ENCODE data around the gene NEK11.
"Not testable (repeated sequence)": the region's sequence is repeated elsewhere in the genome, so short reads cannot be mapped to it uniquely, and the experiment has no call there.

NEK11 gene

DNA sequence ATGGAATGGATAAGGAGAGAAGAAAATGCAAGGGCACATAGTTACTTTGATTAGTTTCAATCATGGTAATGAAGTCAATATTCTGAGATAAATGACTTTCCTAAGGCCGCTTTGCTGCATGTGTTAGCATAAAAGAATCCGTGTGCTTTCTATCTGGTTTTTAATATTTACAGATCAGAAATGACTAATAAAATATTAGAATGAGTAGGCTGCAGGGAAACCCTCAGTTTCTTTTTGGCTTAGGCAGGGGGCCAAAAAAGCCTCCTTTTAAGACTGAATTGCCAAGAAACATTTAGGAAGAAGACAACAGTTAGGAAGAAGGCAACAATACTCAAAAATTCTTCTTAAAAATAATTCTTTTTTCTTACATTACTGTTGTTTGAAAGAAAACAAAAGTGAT lies 11.6 kb downstream of the NEK11 start:
- no peak overlapping the region for H3K27ac ChIP-seq
- TF ChIP-seq, protein P1, sequence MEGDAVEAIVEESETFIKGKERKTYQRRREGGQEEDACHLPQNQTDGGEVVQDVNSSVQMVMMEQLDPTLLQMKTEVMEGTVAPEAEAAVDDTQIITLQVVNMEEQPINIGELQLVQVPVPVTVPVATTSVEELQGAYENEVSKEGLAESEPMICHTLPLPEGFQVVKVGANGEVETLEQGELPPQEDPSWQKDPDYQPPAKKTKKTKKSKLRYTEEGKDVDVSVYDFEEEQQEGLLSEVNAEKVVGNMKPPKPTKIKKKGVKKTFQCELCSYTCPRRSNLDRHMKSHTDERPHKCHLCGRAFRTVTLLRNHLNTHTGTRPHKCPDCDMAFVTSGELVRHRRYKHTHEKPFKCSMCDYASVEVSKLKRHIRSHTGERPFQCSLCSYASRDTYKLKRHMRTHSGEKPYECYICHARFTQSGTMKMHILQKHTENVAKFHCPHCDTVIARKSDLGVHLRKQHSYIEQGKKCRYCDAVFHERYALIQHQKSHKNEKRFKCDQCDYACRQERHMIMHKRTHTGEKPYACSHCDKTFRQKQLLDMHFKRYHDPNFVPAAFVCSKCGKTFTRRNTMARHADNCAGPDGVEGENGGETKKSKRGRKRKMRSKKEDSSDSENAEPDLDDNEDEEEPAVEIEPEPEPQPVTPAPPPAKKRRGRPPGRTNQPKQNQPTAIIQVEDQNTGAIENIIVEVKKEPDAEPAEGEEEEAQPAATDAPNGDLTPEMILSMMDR (conservative IDR thresholded peaks at IDR 0.05) = no peak

DNA sequence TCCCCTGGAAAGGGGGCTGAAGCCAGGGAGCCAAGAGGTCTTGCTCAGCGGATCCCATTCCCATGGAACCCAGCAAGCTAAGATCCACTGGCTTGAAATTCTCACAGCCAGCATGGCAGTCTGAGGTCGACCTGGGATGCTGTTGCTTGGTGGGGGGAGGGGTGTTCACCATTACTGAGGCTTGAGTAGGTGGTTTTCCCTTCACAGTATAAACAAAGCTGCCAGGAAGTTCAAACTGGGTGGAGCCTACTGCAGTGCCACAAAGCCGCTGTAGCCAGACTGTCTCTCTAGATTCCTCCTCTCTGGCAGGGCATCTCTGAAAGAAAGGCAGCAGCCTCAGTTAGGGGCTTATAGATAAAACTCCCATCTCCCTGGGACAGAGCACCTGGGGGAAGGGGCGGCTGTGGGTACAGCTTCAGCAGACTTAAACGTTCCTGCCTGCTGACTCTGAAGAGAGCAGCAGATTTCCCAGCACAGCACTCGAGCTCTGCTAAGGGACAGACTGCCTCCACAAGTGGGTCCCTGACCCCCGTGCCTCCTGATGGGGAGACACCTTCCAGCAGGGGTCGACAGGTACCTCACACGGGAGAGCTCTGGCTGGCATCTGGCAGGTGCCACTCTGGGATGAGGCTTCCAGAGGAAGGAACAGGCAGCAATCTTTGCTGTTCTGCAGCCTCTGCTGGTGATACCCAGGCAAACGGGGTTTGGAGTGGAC lies 15.8 kb downstream of the NEK11 start:
- H3K27ac ChIP-seq = not testable (repeated sequence)

DNA sequence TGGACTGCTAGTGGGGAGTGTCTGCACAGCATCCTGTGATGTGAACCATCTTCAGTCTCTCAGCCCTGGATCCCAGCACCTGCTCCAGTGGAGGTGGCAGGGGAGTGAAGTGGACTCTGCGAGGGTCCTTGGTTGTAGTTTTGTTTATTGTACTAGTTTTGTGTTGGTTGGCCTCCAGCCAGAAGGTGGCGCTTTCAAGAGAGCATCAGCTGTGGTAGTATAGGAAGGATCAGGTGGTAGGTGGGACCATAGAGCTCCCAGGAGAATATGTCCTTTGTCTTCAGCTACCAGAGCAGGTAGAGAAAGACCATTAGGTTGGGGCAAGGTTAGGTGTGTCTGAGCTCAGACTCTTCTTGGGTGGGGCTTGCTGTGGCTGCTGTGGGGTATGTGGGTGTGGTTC lies 20.9 kb downstream of the NEK11 start:
- TF ChIP-seq, protein P1 (conservative IDR thresholded peaks at IDR 0.05) = no peak
- H3K27ac ChIP-seq = no peak overlapping the region

DNA sequence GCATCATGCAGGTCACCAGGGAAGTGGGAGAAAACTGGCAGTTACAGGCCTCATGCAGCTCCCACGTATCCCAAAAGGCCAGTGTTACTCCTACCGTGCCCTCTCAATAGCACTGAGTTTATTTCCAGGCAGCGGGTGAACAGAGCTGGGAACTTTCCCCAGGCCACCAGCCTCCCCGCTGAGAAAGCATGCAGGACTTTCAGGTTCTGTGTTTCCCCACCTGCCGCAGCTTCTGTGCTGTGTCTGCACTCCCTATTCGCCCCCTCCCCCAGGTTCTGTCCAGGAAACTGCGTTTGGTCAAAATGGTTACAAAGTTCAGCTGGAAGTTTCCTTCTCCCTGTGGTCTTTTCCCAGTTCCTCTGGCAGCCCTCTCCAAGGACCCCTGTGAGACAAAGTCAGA lies 21.4 kb downstream of the NEK11 start:
- H3K27ac ChIP-seq = no peak overlapping the region
- TF ChIP-seq, protein P1 (conservative IDR thresholded peaks at IDR 0.05) = no peak

DNA sequence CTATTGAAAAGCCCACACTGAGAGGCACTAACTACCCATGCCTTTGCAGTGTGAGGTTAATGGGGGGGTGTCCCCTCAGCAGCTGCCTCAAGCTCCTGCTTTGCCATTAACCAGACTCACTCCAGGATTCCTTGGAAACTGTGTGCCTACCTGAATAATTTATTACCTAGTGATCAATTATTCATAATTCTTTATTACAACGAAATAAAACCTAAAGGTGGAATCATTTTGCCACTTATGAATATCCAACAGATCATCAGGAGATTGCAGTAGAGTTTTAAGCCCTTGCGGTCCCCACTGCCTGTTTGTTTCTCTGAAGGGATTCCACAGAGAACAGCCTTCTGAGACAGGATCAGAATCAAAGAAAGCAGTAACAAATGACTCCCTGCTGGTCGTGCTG lies 23.3 kb downstream of the NEK11 start:
- H3K27ac ChIP-seq = no peak overlapping the region

DNA sequence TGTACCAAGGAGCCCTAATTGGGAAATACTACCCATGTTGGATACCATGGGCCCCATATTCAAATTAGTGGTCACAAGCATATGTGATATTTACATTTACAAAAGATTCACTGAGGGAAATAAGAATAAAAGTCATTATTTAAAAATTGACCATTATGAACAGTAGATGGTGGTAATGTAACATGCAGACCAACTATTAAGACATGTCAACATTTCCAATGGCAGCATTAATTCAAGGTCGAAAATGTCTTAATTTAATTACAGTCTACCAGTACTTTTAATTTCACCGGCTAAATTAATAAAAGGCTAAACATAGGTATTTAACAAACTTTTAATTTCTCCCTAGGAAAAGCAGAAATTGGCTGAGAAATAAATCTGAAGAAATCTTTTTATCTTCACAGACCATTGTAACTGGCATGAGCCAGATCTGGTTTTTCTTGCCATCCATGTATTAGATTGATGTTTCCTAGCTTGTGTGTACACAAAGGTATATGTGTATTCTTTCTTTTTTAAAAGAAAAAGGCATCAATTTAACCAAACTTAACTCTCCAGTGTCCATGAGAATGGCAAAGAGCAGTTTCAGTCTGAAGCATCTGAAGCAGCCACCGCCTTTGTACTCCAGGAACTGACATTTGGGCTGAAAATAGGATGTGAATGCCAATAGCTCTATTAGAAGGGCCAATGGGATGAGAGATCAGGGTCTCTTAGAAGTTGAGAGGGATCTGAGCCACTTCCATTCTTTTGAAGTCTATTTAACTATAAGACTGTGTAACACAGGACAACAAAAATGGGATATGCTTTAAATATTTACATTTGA lies 26.6 kb downstream of the NEK11 start:
- peak overlapping the region; percentile 29; the same call in 1 of the 2 replicates for H3K27ac ChIP-seq
- TF ChIP-seq, protein P1 (conservative IDR thresholded peaks at IDR 0.05) = peak; percentile 91

More for the DNA sequence above, 23.3 kb downstream of the NEK11 start:
- TF ChIP-seq, protein P1 (conservative IDR thresholded peaks at IDR 0.05) = no peak

DNA sequence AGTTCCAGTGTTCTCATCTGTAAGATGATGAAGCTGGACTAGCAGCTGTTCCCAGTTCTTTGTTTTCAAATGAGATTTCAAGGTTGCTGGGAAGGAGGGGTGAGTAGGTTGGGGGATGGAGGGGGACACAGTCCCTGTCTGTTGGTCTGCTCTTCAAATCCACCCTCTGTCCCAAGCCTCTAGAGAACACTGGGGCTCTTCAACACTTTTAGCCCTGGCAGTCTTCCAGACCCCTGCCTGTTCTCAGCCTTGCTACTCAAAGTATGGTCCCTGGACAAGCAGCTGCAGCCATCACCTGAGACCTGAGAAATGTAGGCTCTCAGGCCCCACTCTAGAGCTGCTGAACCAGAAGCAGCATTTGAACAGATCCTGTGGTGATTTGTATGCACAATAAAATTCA lies 41.3 kb downstream of the NEK11 start:
- H3K27ac ChIP-seq = no peak overlapping the region
- TF ChIP-seq, protein P1 (conservative IDR thresholded peaks at IDR 0.05) = no peak

All from VCaP (cell line).